MCF 10A (cell line): ENCODE measurements around the gene APAF1. TPM values are rescaled to one million over a fixed set of nuclear protein-coding genes. Genes with fewer than 3 reads are reported as not detected.
A peak's percentile ranks its signal among the peaks of the same experiment; 100 is the strongest.

ENCODE experiments used
- BruUV-seq: library from RNA; stranded (reverse); fragments of 400-500 nt; replicated peaks from 2 replicates; lab custom pipeline; 2021; lab: Mats Ljungman, UMichigan
- CTCF ChIA-PET: fragments of 300-600 bp; sonication (Branson Sonifier 250); formaldehyde crosslinking; extraction: SDS; loops from one replicate; lab custom pipeline; 2021; ENCODE audit warnings: antibody characterized with exemption, inconsistent platforms; lab: Yijun Ruan, JAX
- POLR2A ChIA-PET: fragments of 300-600, 350-650 bp; sonication (Branson Sonifier 250); formaldehyde crosslinking; extraction: SDS; loops from one replicate; lab custom pipeline; 2020; ENCODE audit warnings: antibody characterized with exemption, inconsistent platforms; lab: Yijun Ruan, JAX
- DNase-seq: peaks from one replicate; pipeline ENCODE4 v3.0.0-alpha.2; 2018; ENCODE audit not compliant: unreplicated experiment
- H3K27ac Mint-ChIP-seq: one replicate; pipeline ENCODE4 v1.8.0; 2022; ENCODE audit warnings: mild to moderate bottlenecking, low read depth, mixed read lengths; ENCODE audit not compliant: unreplicated experiment
- H3K27me3 Mint-ChIP-seq: one replicate; pipeline ENCODE4 v1.8.0; 2022; ENCODE audit warnings: mixed read lengths; ENCODE audit not compliant: insufficient read depth, unreplicated experiment
- H3K36me3 Mint-ChIP-seq: one replicate; pipeline ENCODE4 v1.8.0; 2022; ENCODE audit warnings: mild to moderate bottlenecking, moderate library complexity, mixed read lengths; ENCODE audit not compliant: insufficient read depth, unreplicated experiment
- H3K4me1 Mint-ChIP-seq: one replicate; pipeline ENCODE4 v1.8.0; 2022; ENCODE audit warnings: mixed read lengths; ENCODE audit not compliant: insufficient read depth, unreplicated experiment
- H3K4me3 Mint-ChIP-seq: one replicate; pipeline ENCODE4 v1.8.0; 2022; ENCODE audit warnings: mild to moderate bottlenecking, moderate library complexity, mixed read lengths; ENCODE audit not compliant: unreplicated experiment
- H3K9me3 Mint-ChIP-seq: one replicate; pipeline ENCODE4 v1.8.0; 2022; ENCODE audit warnings: mixed read lengths; ENCODE audit not compliant: unreplicated experiment
- intact Hi-C: fragments of 100-400 bp; cut with micrococcal nuclease; formaldehyde crosslinking; loops from 2 replicates; pipeline ENCODE4 v1.14.1; 2022
- total RNA-seq: library from RNA; stranded (reverse); gene quantifications from 2 replicates; pipeline ENCODE4 v1.2.3, GENCODE V29; 2022
- TF ChIP-seq, protein P1 (sequence below): fragments of 200-600 bp; IDR thresholded peaks from one replicate; pipeline ENCODE4 v1.8.0; 2022; ENCODE audit warnings: antibody characterized with exemption, mild to moderate bottlenecking; ENCODE audit not compliant: unreplicated experiment

The APAF1 gene
- total RNA-seq, 1 experiment from 2014 or later = 5.9 TPM

DNA sequence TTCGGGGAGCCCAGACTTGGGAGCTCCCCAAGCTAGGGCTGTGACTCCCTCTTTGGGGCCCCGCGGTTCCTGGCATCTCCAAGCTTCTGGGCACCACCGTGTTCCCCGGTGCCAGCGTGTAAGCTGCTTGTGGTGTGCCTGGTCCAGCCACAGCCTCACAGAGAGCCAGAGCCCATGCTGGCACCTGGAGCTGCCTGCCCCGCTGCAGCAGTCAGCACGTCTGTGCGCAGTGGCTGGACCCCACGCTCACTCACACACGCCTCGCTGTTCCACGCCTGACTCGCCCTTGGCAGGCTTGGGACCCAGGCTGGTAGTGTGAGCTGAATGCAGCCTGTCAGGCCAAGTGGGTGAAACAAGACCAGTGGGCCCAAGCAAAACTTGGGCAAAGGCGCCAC, 34.5 kb downstream of the APAF1 start:
- H3K36me3 Mint-ChIP-seq = peaks cover 47% of the 10 kb centered on the region
- BruUV-seq = no TSS peak
- ChIA-PET CTCF (interaction anchor here (0.6 to 1.1 kb wide), 5 partner anchors 28 to 508 kb away, joined by 3 to 5 read pairs (median 4); no protein-coding TSS in a partner anchor), POLR2A (no interaction called here)
- no peak overlapping the region for H3K4me3 Mint-ChIP-seq
- intact Hi-C loops = no loop called here
- no peaks in the 10 kb centered on the region for H3K27me3 Mint-ChIP-seq
- no peak for DNase-seq
- no peaks in the 10 kb centered on the region for H3K9me3 Mint-ChIP-seq
- H3K4me1 Mint-ChIP-seq = no peaks in the 10 kb centered on the region
- no peak overlapping the region for H3K27ac Mint-ChIP-seq
- TF ChIP-seq, protein P1, sequence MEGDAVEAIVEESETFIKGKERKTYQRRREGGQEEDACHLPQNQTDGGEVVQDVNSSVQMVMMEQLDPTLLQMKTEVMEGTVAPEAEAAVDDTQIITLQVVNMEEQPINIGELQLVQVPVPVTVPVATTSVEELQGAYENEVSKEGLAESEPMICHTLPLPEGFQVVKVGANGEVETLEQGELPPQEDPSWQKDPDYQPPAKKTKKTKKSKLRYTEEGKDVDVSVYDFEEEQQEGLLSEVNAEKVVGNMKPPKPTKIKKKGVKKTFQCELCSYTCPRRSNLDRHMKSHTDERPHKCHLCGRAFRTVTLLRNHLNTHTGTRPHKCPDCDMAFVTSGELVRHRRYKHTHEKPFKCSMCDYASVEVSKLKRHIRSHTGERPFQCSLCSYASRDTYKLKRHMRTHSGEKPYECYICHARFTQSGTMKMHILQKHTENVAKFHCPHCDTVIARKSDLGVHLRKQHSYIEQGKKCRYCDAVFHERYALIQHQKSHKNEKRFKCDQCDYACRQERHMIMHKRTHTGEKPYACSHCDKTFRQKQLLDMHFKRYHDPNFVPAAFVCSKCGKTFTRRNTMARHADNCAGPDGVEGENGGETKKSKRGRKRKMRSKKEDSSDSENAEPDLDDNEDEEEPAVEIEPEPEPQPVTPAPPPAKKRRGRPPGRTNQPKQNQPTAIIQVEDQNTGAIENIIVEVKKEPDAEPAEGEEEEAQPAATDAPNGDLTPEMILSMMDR = no peak

DNA sequence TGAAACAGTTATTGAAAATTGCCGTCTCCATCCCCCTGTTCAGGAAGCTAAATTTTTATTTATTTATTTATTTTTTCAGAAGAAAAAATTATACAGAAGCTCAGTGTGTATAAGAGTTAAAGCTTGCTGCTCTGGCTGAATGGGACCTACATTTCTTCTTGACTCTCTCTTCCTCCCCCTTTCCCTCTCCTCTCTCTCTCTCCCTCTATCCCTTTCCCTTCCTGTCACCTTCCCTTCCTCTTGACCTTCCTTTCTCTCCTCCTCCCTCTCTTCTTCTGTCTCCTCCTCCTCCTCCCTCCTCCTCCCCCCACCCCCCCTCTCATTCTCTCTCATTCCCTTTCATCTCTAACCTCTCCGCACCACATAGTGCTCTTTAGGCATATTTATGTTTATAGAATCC, 39.1 kb downstream of the APAF1 start:
- ChIA-PET CTCF (interaction anchor here (0.7 to 1.1 kb wide), 4 partner anchors 15 to 314 kb away, joined by 3 to 7 read pairs (median 4); no protein-coding TSS in a partner anchor), POLR2A (interaction anchor here (1.0 to 1.1 kb wide), 2 partner anchors 12 to 314 kb away, joined by 3 read pairs; no protein-coding TSS in a partner anchor)
- no peak for DNase-seq
- Mint-ChIP-seq H3K9me3 (no peaks in the 10 kb centered on the region), H3K27ac (no peak overlapping the region), H3K27me3 (no peaks in the 10 kb centered on the region), H3K4me1 (no peaks in the 10 kb centered on the region), H3K36me3 (peaks cover 64% of the 10 kb centered on the region), H3K4me3 (no peak overlapping the region)
- TF ChIP-seq, protein P1 = no peak
- no TSS peak for BruUV-seq
- intact Hi-C loops = no loop called here

DNA sequence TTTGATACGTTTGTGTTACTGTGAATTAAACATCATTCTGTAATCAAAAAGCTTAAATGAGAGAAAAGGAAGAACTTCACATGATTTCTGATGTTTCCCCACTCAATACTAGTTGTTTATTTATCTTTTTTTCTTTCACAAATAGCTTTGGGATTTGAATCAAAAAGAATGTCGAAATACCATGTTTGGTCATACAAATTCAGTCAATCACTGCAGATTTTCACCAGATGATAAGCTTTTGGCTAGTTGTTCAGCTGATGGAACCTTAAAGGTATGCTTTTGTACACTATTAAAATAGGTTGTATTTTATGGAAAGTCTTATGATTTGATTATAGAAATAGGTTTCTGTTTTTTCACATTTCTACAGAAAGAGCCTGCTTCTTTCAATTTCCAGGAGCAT, 41.5 kb downstream of the APAF1 start:
- intact Hi-C loops = no loop called here
- CTCF ChIA-PET = no interaction called here
- H3K36me3 Mint-ChIP-seq = peaks cover 51% of the 10 kb centered on the region
- no peaks in the 10 kb centered on the region for H3K27me3 Mint-ChIP-seq
- no TSS peak for BruUV-seq
- no peak overlapping the region for H3K27ac Mint-ChIP-seq
- POLR2A ChIA-PET = no interaction called here
- peak; percentile 1 for DNase-seq
- TF ChIP-seq, protein P1 = no peak
- H3K4me3 Mint-ChIP-seq = no peak overlapping the region
- no peaks in the 10 kb centered on the region for H3K4me1 Mint-ChIP-seq
- H3K9me3 Mint-ChIP-seq = no peaks in the 10 kb centered on the region

DNA sequence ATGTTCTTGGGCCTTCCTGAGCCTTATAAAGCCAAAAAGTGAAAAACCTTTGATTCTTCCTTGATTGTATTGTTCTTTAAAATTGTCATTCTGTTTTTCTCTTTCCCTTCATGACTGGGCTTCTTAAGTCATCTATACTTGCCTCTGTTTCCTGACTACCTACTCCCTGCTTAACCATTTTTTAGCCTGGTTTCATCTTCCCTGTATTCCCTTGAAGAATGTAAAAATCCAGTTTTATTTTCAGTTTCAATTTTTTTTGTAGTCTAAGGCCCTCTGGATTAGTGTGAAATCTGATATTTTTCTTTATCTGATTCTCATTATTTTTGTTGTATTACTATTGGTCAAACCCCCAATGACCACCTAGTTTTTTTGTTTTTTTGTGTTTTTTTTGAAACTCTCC, 46.3 kb downstream of the APAF1 start:
- POLR2A ChIA-PET = interaction anchor here (0.6 to 0.7 kb wide), 2 partner anchors 125 to 1532 kb away, joined by 3 to 4 read pairs; no protein-coding TSS in a partner anchor

More for the DNA sequence above, 46.3 kb downstream of the APAF1 start:
- CTCF ChIA-PET = interaction anchor here (0.7 to 2.9 kb wide), 3 partner anchors 20 to 307 kb away, joined by 3 to 21 read pairs (median 5); no protein-coding TSS in a partner anchor
- DNase-seq = no peak
- H3K27ac Mint-ChIP-seq = peak overlapping the region; percentile 17
- no peaks in the 10 kb centered on the region for H3K4me1 Mint-ChIP-seq
- H3K36me3 Mint-ChIP-seq = peaks cover 33% of the 10 kb centered on the region
- no TSS peak for BruUV-seq
- H3K4me3 Mint-ChIP-seq = no peak overlapping the region
- no peaks in the 10 kb centered on the region for H3K9me3 Mint-ChIP-seq
- H3K27me3 Mint-ChIP-seq = no peaks in the 10 kb centered on the region
- TF ChIP-seq, protein P1 = no peak
- intact Hi-C loops = no loop called here
